ENCODE measurements around the gene PLEKHA1. TPM values are rescaled to one million over a fixed set of nuclear protein-coding genes. Genes with fewer than 3 reads are reported as not detected.

Gene PLEKHA1
- polyA plus RNA-seq, 1 donor: 30.8 TPM

- DNase-seq: no peak
Measured at GRCh38 chr10:122481296-122482056, 107.0 kb downstream of the PLEKHA1 start.

Other genes starting within 250 kb of the PLEKHA1 start
- 0.39 TPM for gene BTBD16, start 103.4 kb upstream of the PLEKHA1 start, polyA plus RNA-seq (ENCODE audit: insufficient read length)
- gene ARMS2, start 79.9 kb downstream of the PLEKHA1 start, polyA plus RNA-seq (ENCODE audit: insufficient read length): not detected
- gene HTRA1, start 86.8 kb downstream of the PLEKHA1 start, polyA plus RNA-seq (ENCODE audit: insufficient read length): 58.6 TPM
- gene DMBT1, start 186.0 kb downstream of the PLEKHA1 start, polyA plus RNA-seq (ENCODE audit: insufficient read length): 0.03 TPM